K562 (cell line): ENCODE data around the gene HMX1. TPM values are rescaled to one million over a fixed set of nuclear protein-coding genes. Genes with fewer than 3 reads are reported as not detected.

Experiments used
- ARID3B ChIP-seq: fragments of 250-450 bp; sonication (Bioruptor Pico); IDR thresholded peaks from 2 replicates; pipeline ENCODE4 v1.4.0; 2020; ENCODE audit warnings: borderline replicate concordance
- BCLAF1 ChIP-seq, 2 experiments: fragments of 450-650 bp in 1 of 2; IDR thresholded peaks; 2 replicates each; pipeline ENCODE4 v1.6.1; 2011 to 2017; ENCODE audit warnings: low read depth in 2 of 2, antibody characterized with exemption in 1 of 2, borderline replicate concordance in 1 of 2, low read length in 1 of 2, mild to moderate bottlenecking in 1 of 2, mixed read lengths in 1 of 2; ENCODE audit not compliant: control insufficient read depth in 1 of 2
- E4F1 ChIP-seq: fragments of 250-450 bp; sonication (Bioruptor Pico); IDR thresholded peaks from 2 replicates; pipeline ENCODE4 v1.5.0; 2021; ENCODE audit warnings: mild to moderate bottlenecking, borderline replicate concordance
- HINFP ChIP-seq: fragments of 450-650 bp; conservative IDR thresholded peaks from 2 replicates; pipeline ENCODE4 v1.6.1; 2016; ENCODE audit warnings: missing genetic modification characterization, low read depth, mild to moderate bottlenecking, control low read depth, missing compliant biosample characterization
- MAFG ChIP-seq: fragments of 450-650 bp; conservative IDR thresholded peaks from 2 replicates; pipeline ENCODE4 v1.6.1; 2016; ENCODE audit warnings: missing genetic modification characterization, missing compliant biosample characterization
- TFAP4 ChIP-seq: sonication (generic); formaldehyde crosslinking; IDR thresholded peaks from 2 replicates; pipeline ENCODE4 v1.8.0; 2022; ENCODE audit warnings: missing genetic modification reagents, mild to moderate bottlenecking, moderate library complexity, borderline replicate concordance
- ZNF232 ChIP-seq: sonication (generic); formaldehyde crosslinking; IDR thresholded peaks from 2 replicates; pipeline ENCODE4 v1.8.0; 2022; ENCODE audit warnings: mild to moderate bottlenecking, missing genetic modification reagents
- ZNF445 ChIP-seq: fragments of 250-450 bp; sonication (Bioruptor Pico); IDR thresholded peaks from 2 replicates; pipeline ENCODE4 v1.4.0; 2020; ENCODE audit warnings: low read depth, mild to moderate bottlenecking, moderate library complexity
- ZNF830 ChIP-seq: fragments of 250-450 bp; sonication (Bioruptor Pico); IDR thresholded peaks from 2 replicates; pipeline ENCODE4 v1.5.0; 2021; ENCODE audit warnings: mild to moderate bottlenecking
- ZSCAN32 ChIP-seq: fragments of 450-650 bp; formaldehyde crosslinking; IDR thresholded peaks from 2 replicates; pipeline ENCODE4 v1.4.0; 2020; ENCODE audit warnings: mild to moderate bottlenecking, moderate library complexity
- polyA plus RNA-seq, 8 experiments: library from polyadenylated mRNA; depleted of rRNA in 4 of 8; stranded (reverse) in 5 of 8; unstranded in 3 of 8; fragments of >200 nt; fragmentation: Nextera tagmentation in 2 of 8; fragmentation: Illumina TruSeq in 1 of 8; extraction: Ambion mirVana in 2 of 8; extraction: Trizol in 1 of 8; gene quantifications; 2 replicates each; pipeline versions ENCODE4 v1.2.1 to v1.2.3, GENCODE V29; 2011 to 2014; ENCODE audit warnings: inconsistent platforms in 1 of 8, missing spikeins in 1 of 8
- total RNA-seq, 7 experiments: library from RNA; depleted of rRNA in 6 of 7; stranded (reverse); fragments of >200 nt in 6 of 7; fragmentation: Illumina TruSeq in 2 of 7; extraction: Trizol in 2 of 7; gene quantifications; 2 replicates each; pipeline versions ENCODE4 v1.2.1 to v1.2.3, GENCODE V29; 2011 to 2021; ENCODE audit warnings: low replicate concordance in 1 of 7

Gene HMX1
- total and polyA plus RNA-seq, 9 of the 15 experiments (the other 6 are each of a cell fraction or from before 2014, with no cell fraction given) = not detected

- no peak for TF ChIP-seq MAFG (tag)
- TF ChIP-seq ZNF232 (CRISPR knock-in tag) = no peak
- TF ChIP-seq BCLAF1 (IDR thresholded peaks at IDR 0.05; ENCODE audit: borderline replicate concordance in 1 of 2, control insufficient read depth in 1 of 2, low read depth in 2 of 2, low read length in 1 of 2) = no peak
- TF ChIP-seq ZNF445 = no peak
- no peak for TF ChIP-seq ZNF830
- no peak for TF ChIP-seq TFAP4
- no peak for TF ChIP-seq E4F1 (CRISPR knock-in tag)
- no peak for TF ChIP-seq ZSCAN32 (CRISPR knock-in tag)
- TF ChIP-seq ARID3B (CRISPR knock-in tag) = no peak
- TF ChIP-seq HINFP = no peak
Observed at GRCh38 chr4:8874896-8875680, 3.4 kb upstream of the HMX1 start (continued).
